CD4-positive, CD25-positive, alpha-beta regulatory T cell (primary cell): ENCODE data around the gene SMARCD3. TPM values are rescaled to one million over a fixed set of nuclear protein-coding genes. Genes with fewer than 3 reads are reported as not detected.

Experiments
- ATAC-seq, 2 donors: fragments of 150-1000 bp; cut with Tn5 transposase; one replicate each; pipeline ENCODE4 v1.10.0; 2021; ENCODE audit warnings: low read depth in 2 of 2, moderate number of reproducible peaks in 2 of 2, moderate library complexity in 1 of 2
- DNase-seq, 3 donors: peaks; one replicate each; pipeline versions ENCODE4 v3.0.0 to v3.0.0-alpha.2; 2012 to 2022; ENCODE audit warnings: mixed read lengths in 1 of 3
- H3K27ac ChIP-seq: one replicate; pipeline ENCODE4 v1.7.0; 2013; ENCODE audit warnings: mild to moderate bottlenecking, low read length; ENCODE audit not compliant: insufficient read depth, poor library complexity, severe bottlenecking
- H3K27me3 ChIP-seq: one replicate; pipeline ENCODE4 v1.7.0; 2013; ENCODE audit warnings: low read length; ENCODE audit not compliant: control insufficient read depth, insufficient read depth
- H3K36me3 ChIP-seq: one replicate; pipeline ENCODE4 v1.7.0; 2013; ENCODE audit warnings: mild to moderate bottlenecking, low read length, moderate library complexity; ENCODE audit not compliant: control insufficient read depth, insufficient read depth
- H3K4me1 ChIP-seq: 2 replicates; pipeline ENCODE4 v1.7.0; 2013; ENCODE audit warnings: mild to moderate bottlenecking, low read length; ENCODE audit not compliant: insufficient read depth, control insufficient read depth, poor library complexity, severe bottlenecking
- H3K4me3 ChIP-seq: one replicate; pipeline ENCODE4 v1.7.0; 2013; ENCODE audit warnings: low read depth, mild to moderate bottlenecking, low read length, moderate library complexity
- H3K9me3 ChIP-seq, 2 experiments: 1 replicate in 1 of 2; 2 replicates in 1 of 2; pipeline ENCODE4 v1.7.0; 2013; ENCODE audit warnings: low read length in 2 of 2, mild to moderate bottlenecking in 1 of 2, moderate library complexity in 1 of 2; ENCODE audit not compliant: control insufficient read depth in 2 of 2
- H3K27ac Mint-ChIP-seq, 3 donors: one replicate each; pipeline ENCODE4 v1.8.0; 2020 to 2022; ENCODE audit warnings: mild to moderate bottlenecking in 3 of 3, mixed read lengths in 3 of 3, moderate library complexity in 2 of 3
- H3K27me3 Mint-ChIP-seq: one replicate; pipeline ENCODE4 v1.8.0; 2022; ENCODE audit warnings: mild to moderate bottlenecking, mixed read lengths
- H3K36me3 Mint-ChIP-seq: one replicate; pipeline ENCODE4 v1.8.0; 2020; ENCODE audit warnings: mixed read lengths
- H3K4me1 Mint-ChIP-seq, 4 donors: one replicate each; pipeline ENCODE4 v1.8.0; 2020 to 2022; ENCODE audit warnings: mixed read lengths in 4 of 4, mild to moderate bottlenecking in 1 of 4
- H3K4me3 Mint-ChIP-seq, 4 donors: one replicate each; pipeline ENCODE4 v1.8.0; 2020 to 2022; ENCODE audit warnings: mild to moderate bottlenecking in 4 of 4, mixed read lengths in 4 of 4, moderate library complexity in 3 of 4
- H3K9me3 Mint-ChIP-seq, 7 donors: one replicate each; pipeline ENCODE4 v1.8.0; 2020 to 2022; ENCODE audit warnings: mixed read lengths in 7 of 7, mild to moderate bottlenecking in 3 of 7, moderate library complexity in 2 of 7
- polyA plus RNA-seq, 4 donors: library from polyadenylated mRNA; unstranded; fragments of 300-500 nt; fragmentation: Illumina TruSeq; gene quantifications; one replicate each; pipeline ENCODE4 v1.2.3, GENCODE V29; 2021
- total RNA-seq: library from RNA; stranded (reverse); gene quantifications from one replicate; pipeline ENCODE4 v1.2.3, GENCODE V29; 2022

SMARCD3 gene
- total and polyA plus RNA-seq, 5 donors from 2014 or later = 1.5 to 4.7 (median 2.5) TPM

GRCh38 chr7:151272405-151272804 is 23.9 kb upstream of the SMARCD3 start:
- no peak for DNase-seq
- Mint-ChIP-seq H3K4me3 (peak overlapping the region in 1 of 4 donors; percentile 16), H3K36me3 (no peaks in the 10 kb centered on the region), H3K9me3 (no peaks in the 10 kb centered on the region), H3K27ac (peak overlapping the region in 2 of 3 donors; percentile 1 to 20), H3K27me3 (peaks cover 14% of the 10 kb centered on the region), H3K4me1 (peaks cover 0 to 30% (median 8%) of the 10 kb centered on the region in 4 donors)
- peaks cover 9% of the 10 kb centered on the region for H3K4me1 ChIP-seq
- ATAC-seq = no peak
- no peaks in the 10 kb centered on the region for H3K27me3 ChIP-seq
- no peaks in the 10 kb centered on the region for H3K9me3 ChIP-seq
- no peaks in the 10 kb centered on the region for H3K36me3 ChIP-seq
- no peak overlapping the region for H3K4me3 ChIP-seq
- H3K27ac ChIP-seq = no peak overlapping the region

- Mint-ChIP-seq H3K27me3 (peaks cover 10% of the 10 kb centered on the region), H3K4me1 (peaks cover 0 to 26% (median 8%) of the 10 kb centered on the region in 4 donors), H3K9me3 (no peaks in the 10 kb centered on the region), H3K4me3 (peak overlapping the region in 1 of 4 donors; percentile 16), H3K36me3 (no peaks in the 10 kb centered on the region), H3K27ac (peak overlapping the region in 1 of 3 donors; percentile 55)
- Histone ChIP-seq H3K27ac (no peak overlapping the region), H3K36me3 (no peaks in the 10 kb centered on the region), H3K27me3 (no peaks in the 10 kb centered on the region), H3K4me1 (peaks cover 9% of the 10 kb centered on the region), H3K4me3 (no peak overlapping the region), H3K9me3 (no peaks in the 10 kb centered on the region)
- no peak for ATAC-seq
- peak in 1 of 3 donors; percentile 20 for DNase-seq
These were observed 23.3 kb upstream of the SMARCD3 start for GRCh38 chr7:151271699-151272355.

- H3K27ac Mint-ChIP-seq = no peak overlapping the region
- no peaks in the 10 kb centered on the region for H3K4me1 ChIP-seq
- no peak for DNase-seq
These were observed 21.0 kb upstream of the SMARCD3 start for GRCh38 chr7:151269511-151269910.

GRCh38 chr7:151265351-151265931 is 16.9 kb upstream of the SMARCD3 start:
- Mint-ChIP-seq H3K4me1 (no peaks in the 10 kb centered on the region), H3K4me3 (no peak overlapping the region), H3K9me3 (no peaks in the 10 kb centered on the region), H3K27me3 (no peaks in the 10 kb centered on the region), H3K36me3 (no peaks in the 10 kb centered on the region), H3K27ac (no peak overlapping the region)
- Histone ChIP-seq H3K27me3 (no peaks in the 10 kb centered on the region), H3K9me3 (no peaks in the 10 kb centered on the region), H3K27ac (no peak overlapping the region), H3K36me3 (no peaks in the 10 kb centered on the region), H3K4me1 (no peaks in the 10 kb centered on the region), H3K4me3 (no peak overlapping the region)
- ATAC-seq (no peak), DNase-seq (no peak)

More at GRCh38 chr7:151269511-151269910, 21.0 kb upstream of the SMARCD3 start:
- no peak overlapping the region for H3K27ac ChIP-seq
- ATAC-seq = no peak
- Mint-ChIP-seq H3K9me3 (no peaks in the 10 kb centered on the region), H3K4me3 (no peak overlapping the region), H3K36me3 (no peaks in the 10 kb centered on the region), H3K27me3 (no peaks in the 10 kb centered on the region), H3K4me1 (peaks cover 0 to 9% (median 7%) of the 10 kb centered on the region in 4 donors)
- H3K4me3 ChIP-seq = no peak overlapping the region
- H3K9me3 ChIP-seq = no peaks in the 10 kb centered on the region
- no peaks in the 10 kb centered on the region for H3K36me3 ChIP-seq
- no peaks in the 10 kb centered on the region for H3K27me3 ChIP-seq

- DNase-seq = no peak
- Mint-ChIP-seq H3K27ac (no peak overlapping the region), H3K9me3 (no peaks in the 10 kb centered on the region), H3K36me3 (no peaks in the 10 kb centered on the region), H3K27me3 (no peaks in the 10 kb centered on the region), H3K4me3 (no peak overlapping the region), H3K4me1 (no peaks in the 10 kb centered on the region)
- Histone ChIP-seq H3K36me3 (no peaks in the 10 kb centered on the region), H3K27ac (no peak overlapping the region), H3K27me3 (no peaks in the 10 kb centered on the region), H3K4me3 (no peak overlapping the region), H3K4me1 (no peaks in the 10 kb centered on the region), H3K9me3 (no peaks in the 10 kb centered on the region)
- ATAC-seq = no peak
These were observed 16.1 kb upstream of the SMARCD3 start for GRCh38 chr7:151264615-151265014.

GRCh38 chr7:151261529-151261928 is 13.0 kb upstream of the SMARCD3 start:
- Histone ChIP-seq H3K4me1 (no peaks in the 10 kb centered on the region), H3K27me3 (no peaks in the 10 kb centered on the region), H3K4me3 (no peak overlapping the region), H3K27ac (no peak overlapping the region), H3K9me3 (no peaks in the 10 kb centered on the region), H3K36me3 (no peaks in the 10 kb centered on the region)
- ATAC-seq (no peak), DNase-seq (no peak)
- Mint-ChIP-seq H3K4me1 (no peaks in the 10 kb centered on the region), H3K27me3 (peaks cover 13% of the 10 kb centered on the region), H3K4me3 (no peak overlapping the region), H3K9me3 (peaks cover 0 to 1% (median 0%) of the 10 kb centered on the region in 7 donors), H3K27ac (no peak overlapping the region), H3K36me3 (peaks cover 5% of the 10 kb centered on the region)

- Histone ChIP-seq H3K36me3 (no peaks in the 10 kb centered on the region), H3K4me1 (no peaks in the 10 kb centered on the region), H3K9me3 (no peaks in the 10 kb centered on the region), H3K27ac (no peak overlapping the region), H3K4me3 (no peak overlapping the region), H3K27me3 (no peaks in the 10 kb centered on the region)
- Mint-ChIP-seq H3K4me1 (no peaks in the 10 kb centered on the region), H3K9me3 (peaks cover 0 to 1% (median 0%) of the 10 kb centered on the region in 7 donors), H3K27me3 (peaks cover 14% of the 10 kb centered on the region), H3K4me3 (no peak overlapping the region), H3K27ac (no peak overlapping the region), H3K36me3 (peaks cover 5% of the 10 kb centered on the region)
- no peak for DNase-seq
- no peak for ATAC-seq
These were observed 12.4 kb upstream of the SMARCD3 start for GRCh38 chr7:151260883-151261282.

GRCh38 chr7:151260471-151260870 is 12.0 kb upstream of the SMARCD3 start:
- H3K27ac ChIP-seq = no peak overlapping the region
- H3K36me3 Mint-ChIP-seq = peaks cover 5% of the 10 kb centered on the region
- no peaks in the 10 kb centered on the region for H3K9me3 ChIP-seq
- no peak overlapping the region for H3K27ac Mint-ChIP-seq
- H3K4me3 Mint-ChIP-seq = no peak overlapping the region
- H3K36me3 ChIP-seq = no peaks in the 10 kb centered on the region
- peaks cover 0 to 1% (median 0%) of the 10 kb centered on the region in 7 donors for H3K9me3 Mint-ChIP-seq
- no peak for ATAC-seq
- H3K4me1 Mint-ChIP-seq = no peaks in the 10 kb centered on the region
- H3K4me3 ChIP-seq = no peak overlapping the region
- H3K27me3 Mint-ChIP-seq = peaks cover 18% of the 10 kb centered on the region
- H3K4me1 ChIP-seq = no peaks in the 10 kb centered on the region
- H3K27me3 ChIP-seq = no peaks in the 10 kb centered on the region
- DNase-seq = no peak
